Measurements from ENCODE around the gene AAGAB.
"Not testable (repeated sequence)": the region's sequence is repeated elsewhere in the genome, so short reads cannot be mapped to it uniquely, and the experiment has no call there.

Gene AAGAB

DNA sequence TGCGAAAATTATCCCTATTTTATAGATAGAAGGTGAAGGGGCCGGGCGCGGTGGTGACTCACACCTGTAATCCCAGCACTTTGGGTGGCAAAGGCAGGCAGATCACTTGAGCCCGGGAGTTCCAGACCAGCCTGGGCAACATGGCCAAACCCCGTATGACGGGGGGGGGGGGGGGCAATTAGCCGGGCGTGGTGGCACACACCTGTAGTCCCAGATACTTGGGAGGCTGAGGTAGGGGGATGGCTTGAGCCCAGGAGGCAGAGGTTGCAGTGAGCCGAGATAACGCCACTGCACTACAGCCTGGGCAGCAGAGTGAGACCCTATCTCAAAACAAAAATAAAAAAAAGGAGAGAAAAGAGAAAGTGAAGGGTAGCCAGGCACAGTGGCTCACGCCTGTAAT, 1.4 kb downstream of the AAGAB start:
- no peak for DNase-seq (ENCODE audit: low read depth)

DNA sequence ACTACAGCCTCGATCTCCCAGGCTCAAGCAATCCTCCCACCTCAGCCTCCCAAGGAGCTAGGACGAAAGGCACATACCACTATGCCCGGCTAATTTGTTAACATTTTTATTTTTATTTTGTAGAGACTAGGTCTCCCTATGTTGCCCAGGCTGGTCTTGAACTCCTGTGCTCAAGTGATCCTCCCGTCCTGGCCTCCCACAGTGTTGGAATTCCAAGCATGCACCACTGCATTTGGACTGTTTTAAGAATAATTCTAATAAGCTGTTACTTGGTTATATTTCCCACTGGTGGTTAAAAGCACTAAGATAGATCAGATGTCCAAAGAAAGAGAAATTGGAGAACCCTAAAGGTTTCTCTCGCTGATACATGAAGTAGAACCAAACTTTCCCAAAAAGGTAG, 3.1 kb downstream of the AAGAB start:
- DNase-seq (ENCODE audit: low read depth) = no peak

DNA sequence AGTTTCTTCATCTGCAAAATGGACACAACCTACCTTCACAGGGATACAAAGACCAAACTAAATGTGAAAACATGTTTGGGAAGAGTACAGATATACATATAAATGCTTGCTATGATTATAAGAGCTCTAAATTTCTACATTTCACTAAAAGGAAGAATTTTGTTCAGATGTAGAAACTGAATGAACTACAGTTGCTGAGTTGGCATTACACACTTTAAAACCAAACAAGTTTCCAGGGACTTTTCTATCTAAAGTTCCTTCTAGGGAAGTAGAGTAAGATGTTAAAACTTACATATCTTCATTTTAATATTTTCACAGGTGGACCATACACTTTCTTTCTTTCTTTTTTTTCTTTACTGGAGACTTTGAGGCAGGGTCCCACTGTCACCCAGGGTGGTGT, 4.6 kb downstream of the AAGAB start:
- no peak for DNase-seq (ENCODE audit: low read depth)

GRCh38 chr15:67248011-67248505, 6.4 kb downstream of the AAGAB start:
- DNase-seq (ENCODE audit: low read depth) = peak; percentile 54

- DNase-seq (ENCODE audit: low read depth) = not testable (repeated sequence)
Measured at GRCh38 chr15:67246606-67247005, 7.9 kb downstream of the AAGAB start.

DNA sequence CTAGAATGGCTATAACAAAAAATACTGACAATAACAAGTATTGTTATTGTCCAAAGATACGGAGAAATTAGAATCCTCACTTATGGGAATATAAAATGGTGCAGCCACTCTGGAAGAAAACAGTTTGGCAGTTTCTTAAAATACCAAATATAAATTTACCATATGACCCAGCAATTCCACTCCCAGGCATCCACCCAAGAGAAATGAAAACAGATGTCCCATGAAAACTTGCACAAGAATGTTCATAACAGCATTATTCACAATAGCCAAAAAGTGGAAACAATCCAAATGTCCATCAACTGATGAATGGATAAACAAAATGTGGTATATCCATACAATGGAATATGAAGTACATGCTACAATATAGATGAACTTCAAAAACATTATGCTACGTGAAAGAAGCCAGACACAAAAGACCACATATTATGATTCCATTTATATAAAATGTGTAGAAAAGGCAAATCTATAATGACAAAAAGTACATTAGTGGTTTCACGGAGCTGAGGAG, 9.4 kb downstream of the AAGAB start:
- DNase-seq (ENCODE audit: low read depth) = peak; percentile 70

GRCh38 chr15:67242708-67243111, 11.8 kb downstream of the AAGAB start:
- peak; percentile 26 for DNase-seq (ENCODE audit: low read depth)

GRCh38 chr15:67241132-67241855, 13.2 kb downstream of the AAGAB start:
- DNase-seq (ENCODE audit: low read depth) = no peak

DNA sequence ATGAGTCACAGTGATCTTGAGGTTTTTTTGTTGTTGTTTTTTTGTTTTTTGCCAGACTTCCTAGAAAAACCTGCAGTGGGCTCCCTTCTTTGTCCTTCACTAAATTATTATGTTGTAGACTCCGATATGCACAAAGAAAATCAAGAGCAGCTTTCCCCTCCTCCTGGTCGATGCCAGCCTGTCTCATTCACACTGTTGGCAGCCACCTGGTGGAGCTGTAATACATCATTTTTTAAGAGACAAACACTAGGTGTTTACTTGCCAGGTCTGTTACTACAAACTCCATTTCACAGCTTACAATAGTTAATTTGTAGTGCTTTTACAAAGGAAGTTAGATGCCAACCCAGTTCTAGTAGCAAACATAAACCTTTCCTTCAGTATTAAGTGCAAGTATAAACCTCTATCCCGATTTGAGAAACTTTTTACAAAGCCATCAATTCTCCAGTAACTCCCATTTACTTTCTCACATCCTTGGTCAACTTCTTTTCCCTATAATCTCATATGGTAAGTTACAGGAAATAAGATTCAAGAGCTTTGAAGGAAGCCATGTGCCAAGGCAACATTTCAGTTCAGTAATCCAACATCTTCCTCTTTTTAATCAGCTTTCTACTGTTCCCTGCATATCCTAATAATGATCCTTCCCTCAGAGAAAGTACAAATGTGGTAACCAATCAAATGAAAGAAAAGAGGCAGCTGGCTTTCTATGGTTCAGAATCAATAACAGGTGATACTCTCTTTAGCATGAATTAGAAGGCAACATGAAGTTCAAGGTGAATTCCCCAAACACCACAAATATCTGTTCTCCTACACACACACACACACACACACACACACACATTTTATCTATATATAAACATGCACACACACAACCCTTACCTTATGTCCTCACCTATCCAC, 14.0 kb downstream of the AAGAB start:
- DNase-seq (ENCODE audit: low read depth) = no peak

DNA sequence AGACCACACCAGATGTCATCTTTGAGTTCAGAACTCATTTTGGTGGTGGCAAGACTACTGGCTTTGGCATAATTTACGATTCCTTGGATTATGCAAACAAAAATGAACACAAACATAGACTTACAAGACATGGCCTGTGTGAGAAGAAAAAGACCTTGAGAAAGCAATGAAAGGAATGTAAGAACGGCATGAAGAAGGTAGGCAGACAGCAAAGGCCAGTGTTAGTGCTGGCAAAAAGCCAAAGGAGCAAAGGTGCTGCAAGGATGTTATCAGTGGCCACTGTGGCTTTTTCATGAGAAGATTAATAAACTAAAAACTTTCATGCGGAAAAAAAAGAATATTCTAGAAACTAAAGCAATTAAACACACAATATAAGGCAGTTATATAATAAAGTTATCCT, 21.9 kb downstream of the AAGAB start:
- DNase-seq (ENCODE audit: low read depth) = no peak

- no peak for DNase-seq (ENCODE audit: low read depth)
Measured at GRCh38 chr15:67230504-67230903, 24.0 kb downstream of the AAGAB start.

GRCh38 chr15:67228286-67228685, 26.2 kb downstream of the AAGAB start:
- DNase-seq (ENCODE audit: low read depth) = no peak

DNA sequence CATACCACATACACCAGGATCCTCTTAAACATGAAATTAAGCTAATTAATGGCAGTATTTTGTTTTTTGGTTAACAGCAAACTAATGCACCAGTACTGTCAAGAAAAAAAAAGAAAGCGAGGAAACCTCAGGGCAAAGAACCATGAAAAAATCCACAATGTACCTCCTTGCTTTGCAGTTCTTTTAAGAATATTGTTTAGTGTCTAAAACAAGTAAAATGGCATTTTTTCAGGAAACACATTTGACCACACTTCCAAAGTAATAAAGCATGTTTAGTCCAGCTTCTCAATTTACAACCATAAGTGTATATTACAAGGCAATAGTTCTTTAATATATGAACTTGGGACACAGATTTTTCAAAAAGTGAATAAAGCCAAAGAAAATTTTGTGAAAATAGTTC, 26.6 kb downstream of the AAGAB start:
- no peak for DNase-seq (ENCODE audit: low read depth)

DNA sequence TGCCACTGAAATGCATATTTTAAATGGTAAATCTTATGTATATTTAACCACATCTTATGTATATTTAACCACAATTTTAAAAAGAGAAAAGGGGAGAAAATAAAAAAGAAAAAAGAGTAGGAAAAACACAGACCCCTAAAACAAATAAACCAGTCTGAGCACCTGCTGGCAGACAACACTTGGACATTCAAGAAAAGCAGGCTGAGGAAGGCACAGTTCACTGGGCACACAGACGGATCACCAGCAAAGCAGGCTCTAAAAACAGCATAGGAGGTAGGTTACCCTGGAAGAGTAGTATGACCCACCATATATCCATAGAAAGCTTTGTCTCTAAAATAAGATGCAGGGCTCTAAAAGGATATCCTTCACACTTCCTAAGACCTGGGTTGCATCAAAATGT, 27.0 kb downstream of the AAGAB start:
- DNase-seq (ENCODE audit: low read depth) = no peak

DNA sequence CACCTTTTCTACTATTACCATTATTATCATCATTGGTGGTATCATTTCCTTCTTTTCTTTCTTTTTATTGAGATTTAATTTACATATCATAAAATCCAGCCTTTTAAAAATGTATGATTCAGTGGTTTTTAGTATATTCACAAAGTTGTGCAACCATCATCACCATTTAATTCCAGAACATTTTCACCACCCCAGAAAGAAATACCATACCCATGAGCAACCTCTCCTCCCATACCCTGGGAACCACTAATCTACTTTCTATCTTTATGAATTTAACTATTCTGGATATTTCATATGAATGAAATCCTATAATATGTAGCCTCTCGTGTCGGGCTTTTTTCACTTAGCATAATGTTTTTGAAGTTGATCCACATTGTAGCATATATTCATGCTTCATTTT, 29.1 kb downstream of the AAGAB start:
- DNase-seq (ENCODE audit: low read depth) = peak; percentile 50

DNA sequence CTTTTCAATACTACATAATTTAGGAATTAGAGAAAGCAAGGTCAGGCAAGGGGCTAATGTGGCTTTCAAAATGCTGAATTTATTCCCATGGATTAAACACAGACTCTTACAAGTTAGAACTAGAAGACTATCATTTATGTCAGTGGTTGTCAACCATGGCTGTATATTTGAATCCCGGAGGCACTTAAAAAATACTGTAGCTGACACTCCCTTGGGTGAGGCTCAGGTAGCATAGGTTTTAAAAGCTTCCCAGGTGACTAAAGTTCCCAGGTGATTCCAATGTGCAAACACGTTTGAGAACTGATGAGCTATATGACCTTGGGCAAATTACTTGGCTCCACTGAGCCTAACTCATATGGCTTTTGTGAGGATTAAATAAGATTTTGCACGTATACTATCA, 29.6 kb downstream of the AAGAB start:
- no peak for DNase-seq (ENCODE audit: low read depth)

DNA sequence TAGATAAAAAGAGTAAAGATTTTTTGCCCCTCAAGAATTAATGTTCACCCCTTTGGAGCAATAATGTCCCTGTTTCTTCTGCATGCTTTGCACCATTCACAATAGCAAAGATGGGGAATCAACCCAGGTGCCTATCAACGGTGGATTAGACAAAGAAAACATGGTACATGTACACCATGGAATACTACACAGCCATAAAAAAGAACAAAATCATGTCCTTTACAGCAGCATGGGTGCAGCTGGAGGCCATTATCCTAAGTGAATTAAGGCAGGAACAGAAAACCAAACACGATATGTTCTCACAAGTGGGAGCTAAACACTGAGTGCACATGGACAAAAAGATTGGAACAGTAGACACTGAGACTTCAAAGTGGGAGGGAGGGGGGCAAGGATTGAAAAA, 35.2 kb downstream of the AAGAB start:
- no peak for DNase-seq (ENCODE audit: low read depth)

DNA sequence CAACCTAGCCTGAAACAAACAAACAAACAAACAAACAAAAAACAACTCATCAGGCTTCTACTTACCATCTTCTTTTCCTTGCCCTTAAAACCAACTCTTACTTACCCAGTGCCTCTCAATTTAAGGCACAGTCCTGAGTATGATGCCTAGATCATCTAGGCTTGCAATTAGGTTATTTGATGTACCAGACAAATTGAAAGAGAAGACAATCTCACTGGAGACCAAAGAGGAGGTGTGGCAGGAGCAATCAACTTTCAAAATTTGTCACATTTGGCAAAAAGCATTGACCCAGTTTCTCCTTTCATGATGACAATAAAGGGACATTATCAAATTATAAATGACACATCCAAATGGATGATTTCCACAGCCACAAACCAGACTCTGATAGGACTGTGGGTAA, 36.0 kb downstream of the AAGAB start:
- no peak for DNase-seq (ENCODE audit: low read depth)

DNA sequence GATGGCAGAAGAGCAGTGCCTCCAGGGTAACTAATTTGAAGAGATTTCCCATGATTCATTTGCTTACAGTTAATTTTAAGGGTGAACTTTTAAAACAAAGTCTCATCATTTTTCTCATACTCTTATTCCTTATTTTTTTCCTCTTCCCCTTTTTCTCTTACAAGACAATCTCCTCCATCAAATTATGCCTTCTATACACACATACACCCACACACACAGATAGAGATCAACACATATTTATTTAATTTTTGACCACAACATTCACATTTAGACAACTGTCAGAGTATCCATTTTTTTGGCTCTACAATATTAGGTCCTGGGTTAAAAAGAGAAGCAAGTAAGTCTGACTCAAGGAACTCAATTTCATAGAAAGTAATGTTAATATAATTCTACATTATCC, 37.6 kb downstream of the AAGAB start:
- DNase-seq (ENCODE audit: low read depth) = no peak

- no peak for DNase-seq (ENCODE audit: low read depth)
Measured at GRCh38 chr15:67215102-67215501, 39.4 kb downstream of the AAGAB start.

GRCh38 chr15:67212684-67213367, 41.6 kb downstream of the AAGAB start:
- DNase-seq (ENCODE audit: low read depth) = no peak

GRCh38 chr15:67210555-67211168, 43.8 kb downstream of the AAGAB start:
- no peak for DNase-seq (ENCODE audit: low read depth)
